WTC11 (cell line): ENCODE results near the gene IL13RA1. TPM values are rescaled to one million over a fixed set of nuclear protein-coding genes. Genes with fewer than 3 reads are reported as not detected.

Source experiments
- ATAC-seq: fragments of 200-7000 bp; cut with Tn5 transposase; 2 replicates; pipeline ENCODE4 v1.10.0; 2021; ENCODE audit warnings: mild to moderate bottlenecking, moderate library complexity
- CTCF ChIA-PET: fragments of 300-600 bp; sonication (Branson Sonifier 250); formaldehyde crosslinking; loops from one replicate; lab custom pipeline; 2021; ENCODE audit warnings: antibody characterized with exemption; lab: Charles Lee
- POLR2A ChIA-PET: fragments of 350-600 bp; sonication (Branson Sonifier 250); formaldehyde crosslinking; loops from one replicate; lab custom pipeline; 2021; ENCODE audit warnings: antibody characterized with exemption; lab: Charles Lee
- DNase-seq: peaks from one replicate; pipeline ENCODE4 v3.0.0; 2021; ENCODE audit warnings: low spot score
- H3K27ac Mint-ChIP-seq: 2 replicates; pipeline ENCODE4 v1.8.0; 2021; ENCODE audit warnings: mixed read lengths
- H3K27me3 Mint-ChIP-seq: 2 replicates; pipeline ENCODE4 v1.8.0; 2021; ENCODE audit warnings: low read depth, mild to moderate bottlenecking, moderate library complexity, mixed read lengths
- H3K36me3 Mint-ChIP-seq: 2 replicates; pipeline ENCODE4 v1.8.0; 2021; ENCODE audit warnings: mixed read lengths
- H3K4me1 Mint-ChIP-seq: 2 replicates; pipeline ENCODE4 v1.8.0; 2022; ENCODE audit warnings: mixed read lengths
- H3K4me3 Mint-ChIP-seq: 2 replicates; pipeline ENCODE4 v1.8.0; 2021; ENCODE audit warnings: mild to moderate bottlenecking, moderate library complexity, mixed read lengths
- H3K9me3 Mint-ChIP-seq: 2 replicates; pipeline ENCODE4 v1.8.0; 2021; ENCODE audit warnings: mixed read lengths
- CBFB ChIP-seq: sonication (generic); formaldehyde crosslinking; IDR thresholded peaks from 2 replicates; pipeline ENCODE4 v1.8.1; 2022; ENCODE audit warnings: mild to moderate bottlenecking, low read depth, missing genetic modification reagents
- CREB1 ChIP-seq: sonication (generic); formaldehyde crosslinking; IDR thresholded peaks from 2 replicates; pipeline ENCODE4 v1.8.0; 2023; ENCODE audit warnings: mild to moderate bottlenecking, missing genetic modification reagents
- FOXK1 ChIP-seq: sonication (generic); formaldehyde crosslinking; IDR thresholded peaks from 2 replicates; pipeline ENCODE4 v1.8.0; 2022; ENCODE audit warnings: mild to moderate bottlenecking, moderate library complexity, missing genetic modification reagents
- KAT7 ChIP-seq: sonication (generic); formaldehyde crosslinking; IDR thresholded peaks from 2 replicates; pipeline ENCODE4 v1.8.1; 2023; ENCODE audit warnings: missing genetic modification reagents, mild to moderate bottlenecking, borderline replicate concordance
- MXD4 ChIP-seq: fragments of 250-450 bp; sonication (Bioruptor Pico); IDR thresholded peaks from 2 replicates; pipeline ENCODE4 v1.8.0; 2021; ENCODE audit warnings: mild to moderate bottlenecking, moderate library complexity, borderline replicate concordance
- NR1H2 ChIP-seq: sonication (generic); formaldehyde crosslinking; IDR thresholded peaks from 2 replicates; pipeline ENCODE4 v1.9.0; 2021; ENCODE audit warnings: mild to moderate bottlenecking, moderate library complexity, missing genetic modification reagents
- RELA ChIP-seq: sonication (generic); formaldehyde crosslinking; IDR thresholded peaks from 2 replicates; pipeline ENCODE4 v1.8.1; 2022; ENCODE audit warnings: missing genetic modification reagents, mild to moderate bottlenecking, borderline replicate concordance
- SOX15 ChIP-seq: fragments of 250-450 bp; sonication (Bioruptor Pico); IDR thresholded peaks from 2 replicates; pipeline ENCODE4 v1.9.0; 2021; ENCODE audit warnings: mild to moderate bottlenecking
- TEAD1 ChIP-seq: sonication (generic); formaldehyde crosslinking; IDR thresholded peaks from 2 replicates; pipeline ENCODE4 v1.8.0; 2022; ENCODE audit warnings: mild to moderate bottlenecking, missing genetic modification reagents
- TEAD4 ChIP-seq: sonication (generic); formaldehyde crosslinking; IDR thresholded peaks from 2 replicates; pipeline ENCODE4 v1.8.0; 2022; ENCODE audit warnings: mild to moderate bottlenecking, missing genetic modification reagents
- TP53 ChIP-seq: sonication (generic); formaldehyde crosslinking; IDR thresholded peaks from 2 replicates; pipeline ENCODE4 v1.8.1; 2023; ENCODE audit warnings: mild to moderate bottlenecking, missing genetic modification reagents
- ZNF263 ChIP-seq: sonication (generic); formaldehyde crosslinking; IDR thresholded peaks from 2 replicates; pipeline ENCODE4 v1.8.1; 2022; ENCODE audit warnings: low read depth, mild to moderate bottlenecking, moderate library complexity, missing genetic modification reagents
- ZNF416 ChIP-seq: fragments of 250-450 bp; sonication (Bioruptor Pico); IDR thresholded peaks from 2 replicates; pipeline ENCODE4 v1.9.0; 2021; ENCODE audit warnings: mild to moderate bottlenecking, inconsistent platforms
- total RNA-seq: library from RNA; stranded (reverse); gene quantifications from 3 replicates; pipeline ENCODE4 v1.2.3, GENCODE V29; 2021
- TF ChIP-seq, protein P1 (sequence below): sonication (generic); formaldehyde crosslinking; IDR thresholded peaks from 2 replicates; pipeline ENCODE4 v1.8.0; 2023; ENCODE audit warnings: missing genetic modification reagents
- TF ChIP-seq, protein P2 (sequence below): sonication (generic); formaldehyde crosslinking; IDR thresholded peaks from 2 replicates; pipeline ENCODE4 v1.8.1; 2022; ENCODE audit warnings: low read depth, missing genetic modification reagents, borderline replicate concordance
- TF ChIP-seq, protein P3 (sequence below): sonication (generic); formaldehyde crosslinking; IDR thresholded peaks from 2 replicates; pipeline ENCODE4 v1.8.0; 2022; ENCODE audit warnings: mild to moderate bottlenecking, missing genetic modification reagents
- TF ChIP-seq, protein P4 (sequence below): sonication (generic); formaldehyde crosslinking; conservative IDR thresholded peaks from 2 replicates; pipeline ENCODE4 v1.8.1; 2022; ENCODE audit warnings: mild to moderate bottlenecking, missing genetic modification reagents
- TF ChIP-seq, protein P5 (sequence below): sonication (generic); formaldehyde crosslinking; IDR thresholded peaks from 2 replicates; pipeline ENCODE4 v1.8.0; 2023; ENCODE audit warnings: mild to moderate bottlenecking, missing genetic modification reagents
- TF ChIP-seq, protein P6 (sequence below): sonication (generic); formaldehyde crosslinking; IDR thresholded peaks from 2 replicates; pipeline ENCODE4 v1.8.1; 2023; ENCODE audit warnings: mild to moderate bottlenecking, moderate library complexity, missing genetic modification reagents
- TF ChIP-seq, protein P7 (sequence below): sonication (generic); formaldehyde crosslinking; IDR thresholded peaks from 2 replicates; pipeline ENCODE4 v1.8.1; 2022; ENCODE audit warnings: mild to moderate bottlenecking, moderate library complexity, missing genetic modification reagents

Gene IL13RA1
- total RNA-seq, 1 experiment from 2014 or later, result 11.1 TPM

DNA sequence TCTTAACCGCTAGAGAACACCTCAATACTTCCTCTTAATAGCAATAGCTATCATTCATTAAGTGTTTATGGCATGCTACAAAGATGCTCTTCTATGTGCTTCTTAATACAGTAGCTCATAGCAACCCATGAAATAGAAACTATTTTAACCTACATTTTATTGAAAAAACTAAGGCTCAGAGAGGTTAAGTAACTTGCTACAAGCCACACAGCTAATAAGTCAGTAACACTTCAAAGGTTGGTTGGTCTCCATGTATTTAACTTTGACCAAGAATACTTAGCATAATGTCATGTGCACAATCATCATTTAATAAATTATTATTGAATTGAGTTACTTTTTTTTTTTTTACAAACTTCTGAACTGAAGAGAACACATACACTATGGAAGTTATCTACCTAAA lies 36.1 kb downstream of the IL13RA1 start:
- TF ChIP-seq, protein P1, sequence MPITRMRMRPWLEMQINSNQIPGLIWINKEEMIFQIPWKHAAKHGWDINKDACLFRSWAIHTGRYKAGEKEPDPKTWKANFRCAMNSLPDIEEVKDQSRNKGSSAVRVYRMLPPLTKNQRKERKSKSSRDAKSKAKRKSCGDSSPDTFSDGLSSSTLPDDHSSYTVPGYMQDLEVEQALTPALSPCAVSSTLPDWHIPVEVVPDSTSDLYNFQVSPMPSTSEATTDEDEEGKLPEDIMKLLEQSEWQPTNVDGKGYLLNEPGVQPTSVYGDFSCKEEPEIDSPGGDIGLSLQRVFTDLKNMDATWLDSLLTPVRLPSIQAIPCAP, result no peak
- TF ChIP-seq CREB1 (CRISPR knock-in tag) (no peak), TP53 (CRISPR knock-in tag) (no peak), NR1H2 (CRISPR knock-in tag) (no peak), ZNF263 (CRISPR knock-in tag) (no peak), SOX15 (CRISPR knock-in tag) (no peak), TEAD4 (CRISPR knock-in tag) (no peak), TEAD1 (CRISPR knock-in tag) (no peak), KAT7 (CRISPR knock-in tag) (no peak), CBFB (no peak), MXD4 (CRISPR knock-in tag) (no peak)
- TF ChIP-seq, all 79 proteins: peak for 0
- H3K27ac Mint-ChIP-seq, result no peak overlapping the region
- no peak for DNase-seq
- no peak overlapping the region for H3K4me3 Mint-ChIP-seq
- ATAC-seq, result no peak
- no peaks in the 10 kb centered on the region for H3K9me3 Mint-ChIP-seq
- ChIA-PET POLR2A (no interaction called here), CTCF (interaction anchor here (1.1 to 3.6 kb wide), 2 partner anchors 44 to 45 kb away, joined by 4 to 17 read pairs; no protein-coding TSS in a partner anchor)
- H3K36me3 Mint-ChIP-seq, result no peaks in the 10 kb centered on the region
- peaks cover 11% of the 10 kb centered on the region for H3K4me1 Mint-ChIP-seq
- H3K27me3 Mint-ChIP-seq, result no peaks in the 10 kb centered on the region

DNA sequence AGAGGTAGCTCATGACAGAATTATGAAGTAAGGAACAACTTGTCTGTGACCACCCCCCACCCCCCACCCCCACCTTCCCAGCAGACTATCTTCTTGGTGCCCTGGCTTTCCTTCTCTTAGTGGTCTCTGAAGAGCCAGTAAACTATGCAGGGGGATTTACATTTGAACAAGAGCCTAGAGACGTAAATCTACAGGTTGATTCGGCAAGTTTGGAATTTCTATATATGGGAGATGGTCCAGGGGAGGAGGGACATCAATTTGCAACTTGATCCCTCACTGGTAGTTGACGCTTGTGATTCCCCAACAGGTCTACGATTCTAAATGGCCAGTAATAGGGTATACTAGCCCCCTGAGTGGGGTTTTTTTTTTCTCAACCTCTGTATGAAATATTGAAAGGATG lies 36.7 kb downstream of the IL13RA1 start:
- H3K4me1 Mint-ChIP-seq, result peaks cover 11% of the 10 kb centered on the region
- DNase-seq (no peak), ATAC-seq (peak; percentile 75)
- H3K27ac Mint-ChIP-seq, result no peak overlapping the region
- POLR2A ChIA-PET, result no interaction called here
- H3K9me3 Mint-ChIP-seq, result no peaks in the 10 kb centered on the region
- TF ChIP-seq FOXK1 (CRISPR knock-in tag), result no peak
- TF ChIP-seq, protein P2, sequence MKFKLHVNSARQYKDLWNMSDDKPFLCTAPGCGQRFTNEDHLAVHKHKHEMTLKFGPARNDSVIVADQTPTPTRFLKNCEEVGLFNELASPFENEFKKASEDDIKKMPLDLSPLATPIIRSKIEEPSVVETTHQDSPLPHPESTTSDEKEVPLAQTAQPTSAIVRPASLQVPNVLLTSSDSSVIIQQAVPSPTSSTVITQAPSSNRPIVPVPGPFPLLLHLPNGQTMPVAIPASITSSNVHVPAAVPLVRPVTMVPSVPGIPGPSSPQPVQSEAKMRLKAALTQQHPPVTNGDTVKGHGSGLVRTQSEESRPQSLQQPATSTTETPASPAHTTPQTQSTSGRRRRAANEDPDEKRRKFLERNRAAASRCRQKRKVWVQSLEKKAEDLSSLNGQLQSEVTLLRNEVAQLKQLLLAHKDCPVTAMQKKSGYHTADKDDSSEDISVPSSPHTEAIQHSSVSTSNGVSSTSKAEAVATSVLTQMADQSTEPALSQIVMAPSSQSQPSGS, result no peak
- no peak for TF ChIP-seq NR1H2 (CRISPR knock-in tag)
- TF ChIP-seq ZNF416 (CRISPR knock-in tag), result no peak
- TF ChIP-seq, protein P3, sequence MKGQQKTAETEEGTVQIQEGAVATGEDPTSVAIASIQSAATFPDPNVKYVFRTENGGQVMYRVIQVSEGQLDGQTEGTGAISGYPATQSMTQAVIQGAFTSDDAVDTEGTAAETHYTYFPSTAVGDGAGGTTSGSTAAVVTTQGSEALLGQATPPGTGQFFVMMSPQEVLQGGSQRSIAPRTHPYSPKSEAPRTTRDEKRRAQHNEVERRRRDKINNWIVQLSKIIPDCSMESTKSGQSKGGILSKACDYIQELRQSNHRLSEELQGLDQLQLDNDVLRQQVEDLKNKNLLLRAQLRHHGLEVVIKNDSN (CRISPR knock-in tag), result no peak
- TF ChIP-seq, protein P4, sequence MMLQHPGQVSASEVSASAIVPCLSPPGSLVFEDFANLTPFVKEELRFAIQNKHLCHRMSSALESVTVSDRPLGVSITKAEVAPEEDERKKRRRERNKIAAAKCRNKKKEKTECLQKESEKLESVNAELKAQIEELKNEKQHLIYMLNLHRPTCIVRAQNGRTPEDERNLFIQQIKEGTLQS (CRISPR knock-in tag), result no peak
- TF ChIP-seq, protein P5, sequence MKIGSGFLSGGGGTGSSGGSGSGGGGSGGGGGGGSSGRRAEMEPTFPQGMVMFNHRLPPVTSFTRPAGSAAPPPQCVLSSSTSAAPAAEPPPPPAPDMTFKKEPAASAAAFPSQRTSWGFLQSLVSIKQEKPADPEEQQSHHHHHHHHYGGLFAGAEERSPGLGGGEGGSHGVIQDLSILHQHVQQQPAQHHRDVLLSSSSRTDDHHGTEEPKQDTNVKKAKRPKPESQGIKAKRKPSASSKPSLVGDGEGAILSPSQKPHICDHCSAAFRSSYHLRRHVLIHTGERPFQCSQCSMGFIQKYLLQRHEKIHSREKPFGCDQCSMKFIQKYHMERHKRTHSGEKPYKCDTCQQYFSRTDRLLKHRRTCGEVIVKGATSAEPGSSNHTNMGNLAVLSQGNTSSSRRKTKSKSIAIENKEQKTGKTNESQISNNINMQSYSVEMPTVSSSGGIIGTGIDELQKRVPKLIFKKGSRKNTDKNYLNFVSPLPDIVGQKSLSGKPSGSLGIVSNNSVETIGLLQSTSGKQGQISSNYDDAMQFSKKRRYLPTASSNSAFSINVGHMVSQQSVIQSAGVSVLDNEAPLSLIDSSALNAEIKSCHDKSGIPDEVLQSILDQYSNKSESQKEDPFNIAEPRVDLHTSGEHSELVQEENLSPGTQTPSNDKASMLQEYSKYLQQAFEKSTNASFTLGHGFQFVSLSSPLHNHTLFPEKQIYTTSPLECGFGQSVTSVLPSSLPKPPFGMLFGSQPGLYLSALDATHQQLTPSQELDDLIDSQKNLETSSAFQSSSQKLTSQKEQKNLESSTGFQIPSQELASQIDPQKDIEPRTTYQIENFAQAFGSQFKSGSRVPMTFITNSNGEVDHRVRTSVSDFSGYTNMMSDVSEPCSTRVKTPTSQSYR (CRISPR knock-in tag), result no peak
- TF ChIP-seq RELA (CRISPR knock-in tag), result no peak
- TF ChIP-seq, protein P6, sequence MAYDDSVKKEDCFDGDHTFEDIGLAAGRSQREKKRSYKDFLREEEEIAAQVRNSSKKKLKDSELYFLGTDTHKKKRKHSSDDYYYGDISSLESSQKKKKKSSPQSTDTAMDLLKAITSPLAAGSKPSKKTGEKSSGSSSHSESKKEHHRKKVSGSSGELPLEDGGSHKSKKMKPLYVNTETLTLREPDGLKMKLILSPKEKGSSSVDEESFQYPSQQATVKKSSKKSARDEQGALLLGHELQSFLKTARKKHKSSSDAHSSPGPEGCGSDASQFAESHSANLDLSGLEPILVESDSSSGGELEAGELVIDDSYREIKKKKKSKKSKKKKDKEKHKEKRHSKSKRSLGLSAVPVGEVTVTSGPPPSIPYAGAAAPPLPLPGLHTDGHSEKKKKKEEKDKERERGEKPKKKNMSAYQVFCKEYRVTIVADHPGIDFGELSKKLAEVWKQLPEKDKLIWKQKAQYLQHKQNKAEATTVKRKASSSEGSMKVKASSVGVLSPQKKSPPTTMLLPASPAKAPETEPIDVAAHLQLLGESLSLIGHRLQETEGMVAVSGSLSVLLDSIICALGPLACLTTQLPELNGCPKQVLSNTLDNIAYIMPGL (CRISPR knock-in tag), result no peak
- TF ChIP-seq, protein P7, sequence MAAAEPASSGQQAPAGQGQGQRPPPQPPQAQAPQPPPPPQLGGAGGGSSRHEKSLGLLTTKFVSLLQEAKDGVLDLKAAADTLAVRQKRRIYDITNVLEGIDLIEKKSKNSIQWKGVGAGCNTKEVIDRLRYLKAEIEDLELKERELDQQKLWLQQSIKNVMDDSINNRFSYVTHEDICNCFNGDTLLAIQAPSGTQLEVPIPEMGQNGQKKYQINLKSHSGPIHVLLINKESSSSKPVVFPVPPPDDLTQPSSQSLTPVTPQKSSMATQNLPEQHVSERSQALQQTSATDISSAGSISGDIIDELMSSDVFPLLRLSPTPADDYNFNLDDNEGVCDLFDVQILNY (CRISPR knock-in tag), result no peak
- CTCF ChIA-PET, result interaction anchor here (3.6 kb wide), 1 partner anchor 43 kb away, joined by 17 read pairs; no protein-coding TSS in a partner anchor
- H3K27me3 Mint-ChIP-seq, result no peaks in the 10 kb centered on the region
- H3K4me3 Mint-ChIP-seq, result no peak overlapping the region
- H3K36me3 Mint-ChIP-seq, result no peaks in the 10 kb centered on the region
